Right hindlimb (tissue), 1 donor: Measurements from ENCODE around the gene TMEM144.

Experiments used
- DNase-seq: peaks from one replicate; pipeline ENCODE4 v3.0.0-alpha.2; 2018

The TMEM144 gene

GRCh38 chr4:158302076-158302866 lies 92.0 kb downstream of the TMEM144 start:
- no peak for DNase-seq

- DNase-seq: no peak
Measured at GRCh38 chr4:158304694-158305093, 94.4 kb downstream of the TMEM144 start.
